ENCODE measurements around the gene KRT6C. TPM values are rescaled to one million over a fixed set of nuclear protein-coding genes. Genes with fewer than 3 reads are reported as not detected.

The KRT6C gene
- total RNA-seq, 4 donors from 2014 or later, result 99.0 to 3,532 (median 1,742) TPM

GRCh38 chr12:52499806-52500560 lies 26.4 kb upstream of the KRT6C start:
- TF ChIP-seq CTCF (IDR thresholded peaks at IDR 0.05) (no peak), POLR2A (IDR thresholded peaks at IDR 0.05) (no peak)
- H3K27ac ChIP-seq, result no peak overlapping the region
- no peaks in the 10 kb centered on the region for H3K9me3 ChIP-seq
- no peak overlapping the region for H3K4me3 ChIP-seq
- no peaks in the 10 kb centered on the region for H3K27me3 ChIP-seq
- intact Hi-C loops (cut with DNase I), result loop anchor here (10.0 kb wide), 1 partner anchor 105 kb away; no protein-coding TSS in a partner anchor
- H3K4me1 ChIP-seq, result peaks cover 17 to 21% (median 17%) of the 10 kb centered on the region in 3 donors
- DNase-seq, result no peak
- no peaks in the 10 kb centered on the region for H3K36me3 ChIP-seq
- 78 to 84% methylated on average over 5 of the region's 5 CpGs for WGBS, 2 donors

GRCh38 chr12:52498946-52499345 lies 25.3 kb upstream of the KRT6C start:
- Histone ChIP-seq H3K4me3 (no peak overlapping the region), H3K27me3 (no peaks in the 10 kb centered on the region), H3K4me1 (peaks cover 27 to 31% (median 27%) of the 10 kb centered on the region in 3 donors), H3K9me3 (no peaks in the 10 kb centered on the region), H3K36me3 (no peaks in the 10 kb centered on the region), H3K27ac (no peak overlapping the region)
- intact Hi-C loops (cut with DNase I), result loop anchor here (10.0 kb wide), 1 partner anchor 104 kb away; no protein-coding TSS in a partner anchor
- DNase-seq, result no peak
- TF ChIP-seq CTCF (IDR thresholded peaks at IDR 0.05) (no peak), POLR2A (IDR thresholded peaks at IDR 0.05) (no peak)
- WGBS, 2 donors, result 25 to 29% methylated on average over 1 of the region's 1 CpG

- no peaks in the 10 kb centered on the region for H3K36me3 ChIP-seq
- H3K27ac ChIP-seq, result no peak overlapping the region
- 86 to 94% methylated on average over 7 of the region's 7 CpGs for WGBS, 2 donors
- TF ChIP-seq CTCF (IDR thresholded peaks at IDR 0.05), result no peak
- no peak for TF ChIP-seq POLR2A (IDR thresholded peaks at IDR 0.05)
- DNase-seq, result no peak
- H3K9me3 ChIP-seq, result no peaks in the 10 kb centered on the region
- H3K27me3 ChIP-seq, result no peaks in the 10 kb centered on the region
- no peak overlapping the region for H3K4me3 ChIP-seq
- peaks cover 30 to 38% (median 33%) of the 10 kb centered on the region in 3 donors for H3K4me1 ChIP-seq
- intact Hi-C loops (cut with DNase I), result loop anchor here (10.0 kb wide), 1 partner anchor 103 kb away; no protein-coding TSS in a partner anchor
These were observed 24.4 kb upstream of the KRT6C start for GRCh38 chr12:52497975-52498374.

GRCh38 chr12:52496590-52497071 lies 23.0 kb upstream of the KRT6C start:
- H3K27me3 ChIP-seq, result no peaks in the 10 kb centered on the region
- TF ChIP-seq POLR2A (IDR thresholded peaks at IDR 0.05) (no peak), CTCF (IDR thresholded peaks at IDR 0.05) (no peak)
- H3K9me3 ChIP-seq, result no peaks in the 10 kb centered on the region
- H3K36me3 ChIP-seq, result no peaks in the 10 kb centered on the region
- DNase-seq, result no peak
- no peak overlapping the region for H3K4me3 ChIP-seq
- H3K27ac ChIP-seq, result peak overlapping the region; percentile 38 to 73 (median 59)
- intact Hi-C loops (cut with DNase I), result loop anchor here (10.0 kb wide), 1 partner anchor 102 kb away; no protein-coding TSS in a partner anchor
- H3K4me1 ChIP-seq, result peaks cover 30 to 47% (median 33%) of the 10 kb centered on the region in 3 donors
- 24 to 34% methylated on average over 4 of the region's 4 CpGs for WGBS, 2 donors

GRCh38 chr12:52496054-52496453 lies 22.4 kb upstream of the KRT6C start:
- H3K27me3 ChIP-seq, result no peaks in the 10 kb centered on the region
- no peak for DNase-seq
- TF ChIP-seq POLR2A (IDR thresholded peaks at IDR 0.05) (no peak), CTCF (IDR thresholded peaks at IDR 0.05) (no peak)
- intact Hi-C loops (cut with DNase I), result loop anchor here (10.0 kb wide), 1 partner anchor 101 kb away; no protein-coding TSS in a partner anchor
- H3K9me3 ChIP-seq, result no peaks in the 10 kb centered on the region
- H3K27ac ChIP-seq, result peak overlapping the region; percentile 38 to 73 (median 59)
- no peak overlapping the region for H3K4me3 ChIP-seq
- peaks cover 30 to 52% (median 33%) of the 10 kb centered on the region in 3 donors for H3K4me1 ChIP-seq
- WGBS, 2 donors, result 41 to 74% methylated on average over 2 of the region's 2 CpGs
- H3K36me3 ChIP-seq, result no peaks in the 10 kb centered on the region

All from esophagus squamous epithelium (tissue), 5 donors.